HG02798 (cell line): Measurements from ENCODE around the gene PLA2G4C.

Source experiments
- ATAC-seq: cut with Tn5 transposase; IDR thresholded peaks from one replicate; pipeline ENCODE4 v1.9.1; 2021; ENCODE audit warnings: mild to moderate bottlenecking; ENCODE audit not compliant: unreplicated experiment, poor library complexity

Gene PLA2G4C

GRCh38 chr19:48061401-48062344 is 48.9 kb downstream of the PLA2G4C start:
- no peak for ATAC-seq

- no peak for ATAC-seq
These were observed 50.2 kb downstream of the PLA2G4C start for GRCh38 chr19:48060381-48060780.

DNA sequence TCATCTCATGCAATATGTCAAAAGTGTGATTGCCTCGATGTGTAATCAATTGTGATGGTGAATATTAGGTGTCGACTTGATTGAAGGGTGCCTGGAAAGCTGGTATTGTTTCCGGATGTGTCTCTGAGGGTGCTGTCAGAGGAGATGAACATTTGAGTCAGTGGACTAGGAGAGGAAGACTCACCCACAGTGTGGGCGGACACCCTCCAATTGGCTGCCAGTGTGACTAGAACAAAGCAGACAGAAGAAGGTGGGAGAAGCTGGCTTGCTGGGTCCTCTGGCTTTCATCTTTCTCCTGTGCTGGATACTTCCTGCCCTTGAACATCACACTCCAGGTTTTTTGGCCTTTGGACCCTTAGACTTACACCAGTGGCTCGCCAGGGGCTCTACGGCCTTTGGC is 51.3 kb downstream of the PLA2G4C start:
- ATAC-seq, result no peak

DNA sequence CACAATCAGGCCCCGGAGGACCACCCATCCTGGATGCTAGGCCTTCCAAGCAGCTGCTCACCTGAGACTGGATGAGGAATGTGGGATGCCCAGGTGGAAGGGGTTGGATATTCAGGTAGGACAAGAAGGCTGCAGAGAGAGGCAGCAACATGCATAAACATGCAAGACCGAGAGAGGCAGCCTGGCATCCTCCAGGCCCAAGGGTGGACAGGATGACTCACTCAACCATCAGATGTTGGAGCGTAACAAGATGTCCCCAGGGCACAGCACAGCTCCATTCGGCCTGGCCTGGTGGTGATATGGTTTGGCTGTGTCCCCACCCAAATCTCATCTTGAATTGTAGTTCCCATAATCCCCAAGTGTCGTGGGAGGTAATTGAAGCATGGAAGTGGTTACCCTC is 56.8 kb downstream of the PLA2G4C start:
- no peak for ATAC-seq

DNA sequence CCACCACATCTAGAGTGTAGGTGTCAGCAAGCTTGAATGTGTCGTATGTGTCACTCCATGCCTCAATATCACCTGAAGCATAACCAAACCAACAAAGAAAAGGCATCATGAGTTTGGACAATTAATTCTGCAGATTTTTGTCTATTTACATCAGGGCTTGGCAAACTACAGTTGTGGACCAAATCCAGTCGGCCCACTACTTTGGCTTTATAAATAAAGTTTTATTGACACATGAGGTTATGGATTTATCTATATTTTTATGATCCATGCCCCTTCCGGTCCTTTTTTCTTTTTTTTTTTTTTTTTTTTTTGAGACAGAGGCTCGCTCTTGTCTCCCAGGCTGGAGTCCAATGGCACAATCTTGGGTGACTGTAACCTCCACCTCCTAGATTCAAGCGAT is 57.5 kb downstream of the PLA2G4C start:
- ATAC-seq, result no peak

- ATAC-seq, result no peak
These were observed 59.1 kb downstream of the PLA2G4C start for GRCh38 chr19:48051335-48052033.

GRCh38 chr19:48044561-48044960 is 66.1 kb downstream of the PLA2G4C start:
- no peak for ATAC-seq

- ATAC-seq, result no peak
These were observed 66.8 kb downstream of the PLA2G4C start, which contains the start of gene CABP5 for GRCh38 chr19:48043675-48044258. Gene CABP5 (minus strand): TSS chr19:48044079. CDS start chr19:48043922, 157 bp downstream.

DNA sequence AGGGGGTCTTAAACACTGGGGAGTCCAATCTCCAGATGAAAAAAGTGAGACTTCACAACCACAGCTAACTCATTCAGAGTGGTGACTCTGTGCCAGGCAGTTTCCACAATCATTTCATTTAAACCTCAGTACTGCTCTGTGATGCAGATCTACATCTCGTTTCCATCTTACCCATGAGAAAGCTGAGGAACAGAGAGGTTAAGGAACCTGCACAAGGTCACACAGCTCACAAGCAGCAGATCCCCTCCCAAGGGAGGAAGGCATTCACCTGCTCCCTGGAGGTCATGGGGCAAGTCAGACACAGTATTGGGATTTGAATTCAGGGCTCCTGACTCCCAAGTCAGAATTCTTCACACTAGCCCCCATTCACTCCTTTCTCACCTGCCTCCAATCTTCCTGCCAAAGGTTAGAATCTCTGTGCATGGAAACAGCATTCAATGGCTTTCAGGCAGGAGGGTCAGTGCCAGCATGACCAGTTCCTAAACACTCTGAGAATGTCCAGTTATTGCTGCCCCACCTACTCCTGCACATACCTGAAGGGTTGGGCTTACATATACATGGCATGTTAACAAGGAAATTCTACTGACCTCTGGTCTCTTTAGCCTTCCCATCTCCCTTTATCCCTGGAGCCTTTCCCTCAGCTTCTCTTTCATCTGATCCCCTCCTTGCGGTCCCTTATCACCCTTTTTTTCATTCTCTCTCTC is 68.6 kb downstream of the PLA2G4C start:
- no peak for ATAC-seq

DNA sequence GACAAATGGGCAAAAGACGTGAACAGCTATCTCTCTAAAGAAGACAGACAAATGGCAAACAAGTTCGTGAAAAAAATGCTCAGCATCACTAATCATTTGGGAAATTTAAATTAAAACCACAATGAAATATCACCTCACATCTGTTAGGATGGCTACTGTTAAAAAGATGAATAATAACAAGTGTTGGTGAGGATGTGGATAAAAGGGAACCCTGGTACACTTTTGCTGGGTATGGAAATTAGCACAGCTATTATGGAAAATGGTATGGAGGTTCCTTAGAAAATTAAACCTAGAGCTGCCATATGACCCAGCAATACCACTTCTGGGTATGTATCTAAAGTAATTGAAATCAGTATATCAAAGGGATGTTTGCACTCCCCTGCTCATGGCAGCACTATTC is 73.9 kb downstream of the PLA2G4C start:
- no peak for ATAC-seq

DNA sequence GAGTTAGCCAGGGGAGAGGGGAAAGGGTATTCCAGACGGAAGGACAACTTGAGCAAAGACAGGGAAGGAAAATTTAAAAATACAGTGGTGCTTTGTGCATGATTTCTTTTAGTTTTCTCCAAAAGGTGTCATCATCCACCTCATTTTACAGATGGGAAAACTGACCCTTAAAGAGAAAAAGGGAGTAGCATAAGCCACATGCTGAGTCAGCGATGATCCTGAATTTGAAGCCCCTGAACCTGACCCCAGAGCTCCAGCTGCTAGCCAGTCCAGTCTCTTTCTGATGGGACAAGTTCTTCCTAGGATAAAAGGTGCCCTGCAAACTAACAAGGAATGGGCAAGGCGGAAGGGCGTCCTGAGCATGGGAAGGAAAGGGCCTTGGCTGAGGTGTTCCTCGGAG is 77.0 kb downstream of the PLA2G4C start:
- no peak for ATAC-seq

GRCh38 chr19:48030073-48030472 is 80.5 kb downstream of the PLA2G4C start:
- no peak for ATAC-seq

- no peak for ATAC-seq
These were observed 81.2 kb downstream of the PLA2G4C start for GRCh38 chr19:48029431-48029830.

DNA sequence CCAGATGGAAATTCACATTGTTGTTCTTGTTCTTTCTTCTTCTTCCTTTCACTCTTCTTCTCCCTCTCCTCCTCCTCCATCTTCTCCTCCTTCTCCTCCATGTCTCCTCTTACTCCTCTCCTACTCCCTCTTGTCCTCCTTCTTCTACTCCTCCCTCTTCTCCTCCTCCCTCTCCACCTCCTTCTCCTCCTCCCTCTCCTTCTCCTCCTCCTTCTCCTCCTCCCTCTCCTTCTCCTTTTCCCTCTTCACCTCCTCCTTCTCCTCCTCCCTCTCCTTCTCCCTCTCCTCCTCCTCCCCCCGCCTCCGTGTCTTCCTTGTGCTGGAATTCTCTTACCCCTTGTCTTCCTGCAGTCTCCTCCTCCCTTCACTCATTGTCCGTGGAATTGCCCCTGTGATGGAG is 85.1 kb downstream of the PLA2G4C start:
- ATAC-seq, result no peak

- ATAC-seq, result no peak
These were observed 87.1 kb downstream of the PLA2G4C start for GRCh38 chr19:48023518-48023917.

GRCh38 chr19:48023011-48023410 is 87.6 kb downstream of the PLA2G4C start:
- no peak for ATAC-seq

- no peak for ATAC-seq
These were observed 89.9 kb downstream of the PLA2G4C start for GRCh38 chr19:48020686-48021085.

DNA sequence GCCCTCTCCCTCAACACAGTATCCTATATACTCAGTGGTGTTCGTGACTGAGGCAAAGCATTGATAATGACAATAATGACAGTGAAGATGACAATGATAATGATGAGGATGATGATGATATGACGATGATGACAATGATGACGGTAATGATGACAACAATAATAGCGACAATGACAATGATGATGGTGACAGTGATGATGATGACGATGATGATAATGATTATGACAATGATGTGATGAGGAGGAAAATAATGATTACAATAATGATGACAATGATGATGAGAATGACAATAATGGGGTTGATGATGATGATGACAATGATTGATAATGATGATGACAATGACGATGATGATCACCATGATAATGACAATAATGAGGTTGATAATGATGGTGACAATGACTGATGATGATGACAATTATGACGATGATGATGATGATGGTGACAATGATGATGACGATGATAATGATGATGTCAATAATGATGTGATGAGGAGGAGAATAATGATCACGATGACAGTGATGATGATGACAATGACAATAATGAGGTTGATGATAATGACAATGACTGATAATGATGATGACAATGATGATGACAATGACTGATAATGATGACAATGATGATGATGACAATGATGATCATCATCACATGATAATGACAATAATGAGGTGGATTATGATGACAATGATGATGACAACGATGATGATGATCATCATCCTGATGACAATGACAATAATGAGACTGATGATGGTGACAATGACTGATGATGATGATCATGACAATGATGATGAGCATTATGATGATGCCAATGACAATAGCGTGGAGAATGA is 99.5 kb downstream of the PLA2G4C start:
- no peak for ATAC-seq

DNA sequence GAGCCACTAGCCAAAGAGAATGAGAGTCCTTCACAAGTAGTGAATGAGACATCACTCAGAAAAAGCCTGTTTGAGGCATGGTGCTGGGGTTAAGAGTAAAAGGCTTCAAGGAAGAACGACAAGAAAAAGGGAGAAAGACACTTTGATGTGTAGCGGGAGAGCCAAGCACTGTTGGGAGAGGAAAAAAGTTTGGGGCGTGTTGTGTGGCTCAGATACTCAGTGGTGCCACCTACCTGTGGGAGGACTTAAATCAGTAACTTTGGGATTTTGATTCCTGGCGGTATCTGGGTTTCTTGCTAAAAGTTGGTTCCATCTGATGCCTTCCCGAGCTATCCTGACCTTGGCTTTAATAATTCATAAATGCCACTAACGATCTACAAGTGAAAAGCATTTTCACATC is 103.9 kb downstream of the PLA2G4C start:
- no peak for ATAC-seq

GRCh38 chr19:48004236-48004635 is 106.4 kb downstream of the PLA2G4C start:
- no peak for ATAC-seq
